ENCODE data around the gene CETN1. TPM values are rescaled to one million over a fixed set of nuclear protein-coding genes. Genes with fewer than 3 reads are reported as not detected.

The CETN1 gene
- total and polyA plus RNA-seq, 2 of the 13 experiments (the other 11 are each of a cell fraction or from before 2014, with no cell fraction given) = not detected

DNA sequence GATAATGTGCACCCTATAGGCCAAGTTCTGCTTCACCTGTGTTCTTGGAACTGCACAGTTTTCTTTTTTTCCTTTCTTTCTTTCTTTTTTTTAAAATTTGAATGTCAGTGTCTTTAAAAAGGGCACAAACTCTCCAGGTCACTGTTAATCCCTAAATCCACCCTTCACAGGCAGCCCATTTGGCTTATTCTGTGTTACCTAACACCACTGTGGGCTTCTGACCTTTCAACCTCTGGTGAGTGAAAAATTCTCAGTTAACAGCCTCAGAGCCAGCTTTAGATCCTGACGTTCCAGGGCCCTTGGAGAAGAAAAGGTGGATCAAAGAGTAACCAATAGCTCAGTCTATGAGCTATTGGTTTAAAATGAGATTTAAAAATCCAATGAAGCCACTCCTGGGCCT is 6.8 kb upstream of the CETN1 start (continued):
- TF ChIP-seq, protein P1, sequence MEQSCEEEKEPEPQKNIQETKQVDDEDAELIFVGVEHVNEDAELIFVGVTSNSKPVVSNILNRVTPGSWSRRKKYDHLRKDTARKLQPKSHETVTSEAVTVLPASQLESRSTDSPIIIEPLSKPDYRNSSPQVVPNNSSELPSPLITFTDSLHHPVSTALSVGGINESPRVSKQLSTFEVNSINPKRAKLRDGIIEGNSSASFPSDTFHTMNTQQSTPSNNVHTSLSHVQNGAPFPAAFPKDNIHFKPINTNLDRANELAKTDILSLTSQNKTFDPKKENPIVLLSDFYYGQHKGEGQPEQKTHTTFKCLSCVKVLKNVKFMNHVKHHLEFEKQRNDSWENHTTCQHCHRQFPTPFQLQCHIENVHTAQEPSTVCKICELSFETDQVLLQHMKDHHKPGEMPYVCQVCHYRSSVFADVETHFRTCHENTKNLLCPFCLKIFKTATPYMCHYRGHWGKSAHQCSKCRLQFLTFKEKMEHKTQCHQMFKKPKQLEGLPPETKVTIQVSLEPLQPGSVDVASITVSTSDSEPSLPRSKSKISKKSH (CRISPR knock-in tag; IDR thresholded peaks at IDR 0.05; ENCODE audit: borderline replicate concordance) = no peak
- 0 out of 2 replicates have a peak, but pooled peaks have one; percentile 13 for TF ChIP-seq PPARG (CRISPR knock-in tag; conservative IDR thresholded peaks at IDR 0.05)
- peak; percentile 86 for TF ChIP-seq PITX1 (CRISPR knock-in tag; IDR thresholded peaks at IDR 0.05)
- no peak for TF ChIP-seq ZBTB21 (CRISPR knock-in tag; IDR thresholded peaks at IDR 0.05)
- peak in 1 of 2 experiments; percentile 47; a peak in 1 of 4 replicates for TF ChIP-seq EP300 (IDR thresholded peaks at IDR 0.05; ENCODE audit: low read depth in 2 of 2, low read length in 2 of 2)
- TF ChIP-seq EP300 (CRISPR knock-in tag; IDR thresholded peaks at IDR 0.05; ENCODE audit: borderline replicate concordance) = no peak

DNA sequence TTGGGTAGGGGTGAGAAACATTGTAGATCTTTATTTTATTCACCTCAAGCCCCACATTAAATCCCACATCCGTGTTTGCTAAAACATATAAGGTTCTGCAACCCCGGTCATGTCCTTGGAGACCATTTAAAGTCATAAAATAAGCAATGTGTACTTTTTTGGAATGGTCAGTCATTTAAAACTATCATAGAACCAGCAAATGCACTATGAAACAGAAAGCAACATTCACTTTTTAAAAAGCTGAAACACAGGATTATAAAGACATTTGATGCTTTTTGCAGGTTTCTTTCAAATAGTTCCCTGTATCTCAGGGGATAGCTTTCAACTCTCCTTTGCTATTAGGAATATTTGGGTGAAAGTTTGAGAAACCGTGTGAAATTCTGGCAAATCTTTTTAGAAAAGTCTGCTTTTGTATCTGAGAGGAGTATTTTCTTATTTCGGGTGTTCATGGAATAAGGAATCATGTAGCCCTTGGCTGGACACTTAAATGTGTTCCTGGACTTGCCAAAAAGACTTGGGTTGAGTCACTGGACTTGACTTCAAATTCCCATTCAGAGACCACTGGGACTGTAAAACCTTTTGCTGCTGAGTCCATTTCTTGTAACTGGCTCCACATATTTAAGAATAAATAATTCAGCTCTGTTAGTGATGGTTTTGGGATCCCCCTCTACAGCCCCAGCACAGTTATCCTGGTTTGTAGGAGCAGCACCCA is 5.9 kb upstream of the CETN1 start:
- H3K27ac ChIP-seq (ENCODE audit: extremely low read length, insufficient read depth, low read length) = no peak overlapping the region
- H4K20me1 ChIP-seq (ENCODE audit: insufficient read depth, low read length) = no peaks in the 10 kb centered on the region
- no peak overlapping the region for H3K4me3 ChIP-seq (replicated peaks in 1 of 3; ENCODE audit: insufficient read depth in 1 of 3, low read depth in 2 of 3, low read length in 3 of 3)
- H2AFZ ChIP-seq (ENCODE audit: low read length) = no peak overlapping the region
- no peak overlapping the region for H3K4me2 ChIP-seq (ENCODE audit: low read depth, low read length)
- DNase-seq (ENCODE audit: low spot score) (no peak), FAIRE-seq (no peak), ATAC-seq (no peak)
- H3K9me3 ChIP-seq (ENCODE audit: low read length) = no peaks in the 10 kb centered on the region
- ChIA-PET POLR2A (no interaction called here), CTCF (ENCODE audit: low intra/inter-chr PET ratio, low total read pairs) (no interaction called here)
- 31% methylated on average over 4 of the region's 4 CpGs for WGBS (ENCODE audit: low lambda C conversion rate)
- no peaks in the 10 kb centered on the region; a peak in 1 of 5 replicates for H3K27me3 ChIP-seq (ENCODE audit: control insufficient read depth in 1 of 2, insufficient read depth in 2 of 2, low read length in 2 of 2)
- in situ Hi-C loops (cut with HindIII; ENCODE audit: extremely low pct_ligation_motif_present, low pct_unique_long_range_greater_than_20kb) = no loop called here
- intact Hi-C loops (cut with micrococcal nuclease; ENCODE audit: unreplicated experiment) = no loop called here
- TF ChIP-seq, protein P2, sequence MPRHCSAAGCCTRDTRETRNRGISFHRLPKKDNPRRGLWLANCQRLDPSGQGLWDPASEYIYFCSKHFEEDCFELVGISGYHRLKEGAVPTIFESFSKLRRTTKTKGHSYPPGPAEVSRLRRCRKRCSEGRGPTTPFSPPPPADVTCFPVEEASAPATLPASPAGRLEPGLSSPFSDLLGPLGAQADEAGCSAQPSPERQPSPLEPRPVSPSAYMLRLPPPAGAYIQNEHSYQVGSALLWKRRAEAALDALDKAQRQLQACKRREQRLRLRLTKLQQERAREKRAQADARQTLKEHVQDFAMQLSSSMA (CRISPR knock-in tag; IDR thresholded peaks at IDR 0.05) = no peak
- TF ChIP-seq HES4 (CRISPR knock-in tag; IDR thresholded peaks at IDR 0.05; ENCODE audit: borderline replicate concordance) (no peak), BORCS8-MEF2B (CRISPR knock-in tag; IDR thresholded peaks at IDR 0.05) (no peak)
- H3K9ac ChIP-seq (ENCODE audit: insufficient read depth, low read depth, low read length) = no peak overlapping the region
- no TSS peak for BruUV-seq (replicated peaks)
- no peaks in the 10 kb centered on the region for H3K79me2 ChIP-seq (ENCODE audit: insufficient read depth, low read length)
- peaks cover 71% of the 10 kb centered on the region for H3K4me1 ChIP-seq (ENCODE audit: insufficient read depth, low read length)
- no peaks in the 10 kb centered on the region for H3K36me3 ChIP-seq (replicated peaks in 1 of 2; ENCODE audit: control insufficient read depth in 1 of 2, insufficient read depth in 2 of 2, low read length in 2 of 2)

All from HepG2 (cell line).